Glomerular endothelial cell (primary cell): ENCODE measurements around the gene HAPSTR1. TPM values are rescaled to one million over a fixed set of nuclear protein-coding genes. Genes with fewer than 3 reads are reported as not detected.
A peak's percentile ranks its signal among the peaks of the same experiment; 100 is the strongest.
"Not testable (repeated sequence)": the region's sequence is repeated elsewhere in the genome, so short reads cannot be mapped to it uniquely, and the experiment has no call there.

ENCODE experiments used
- DNase-seq: peaks from one replicate; pipeline ENCODE4 v3.0.0-alpha.2; 2011; ENCODE audit warnings: low read depth, low spot score; ENCODE audit errors: extremely low read depth
- total RNA-seq: library from RNA; depleted of rRNA; stranded (reverse); fragments of >200 nt; gene quantifications from 2 replicates; pipeline ENCODE4 v1.2.3, GENCODE V29; 2015

HAPSTR1 gene
- 47.4 and 94.9 TPM in 2 replicates for total RNA-seq

- DNase-seq, result peak; percentile 96
Measured at GRCh38 chr16:9090960-9091866, at the start of gene HAPSTR1. Gene HAPSTR1 (plus strand): TSS chr16:9091644. CDS start chr16:9092045, 401 bp downstream.

DNA sequence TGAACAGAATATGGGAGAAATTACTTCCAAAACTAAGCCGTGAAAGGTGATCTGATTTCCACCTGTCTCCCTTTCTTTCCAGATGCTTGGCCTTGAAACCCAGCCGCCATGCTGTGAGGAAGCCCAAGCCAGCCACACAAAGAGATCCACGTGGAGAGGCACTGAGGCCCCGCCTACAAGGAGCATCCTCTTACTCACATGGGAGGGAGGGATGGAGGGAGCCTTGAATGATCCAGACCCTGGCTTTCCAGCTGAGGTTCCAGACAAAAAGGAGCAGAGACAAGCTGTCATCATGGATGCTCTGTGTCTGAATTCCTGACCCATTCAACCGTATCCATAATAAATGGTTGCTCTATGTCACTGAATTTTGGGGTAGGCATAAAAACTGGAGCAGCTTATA, 48.9 kb upstream of the HAPSTR1 start:
- DNase-seq, result no peak

- DNase-seq, result no peak
Measured at GRCh38 chr16:9042964-9043680, 48.3 kb upstream of the HAPSTR1 start.

GRCh38 chr16:9045562-9045961, 45.9 kb upstream of the HAPSTR1 start:
- not testable (repeated sequence) for DNase-seq

GRCh38 chr16:9046667-9047055, 44.8 kb upstream of the HAPSTR1 start:
- no peak for DNase-seq

DNA sequence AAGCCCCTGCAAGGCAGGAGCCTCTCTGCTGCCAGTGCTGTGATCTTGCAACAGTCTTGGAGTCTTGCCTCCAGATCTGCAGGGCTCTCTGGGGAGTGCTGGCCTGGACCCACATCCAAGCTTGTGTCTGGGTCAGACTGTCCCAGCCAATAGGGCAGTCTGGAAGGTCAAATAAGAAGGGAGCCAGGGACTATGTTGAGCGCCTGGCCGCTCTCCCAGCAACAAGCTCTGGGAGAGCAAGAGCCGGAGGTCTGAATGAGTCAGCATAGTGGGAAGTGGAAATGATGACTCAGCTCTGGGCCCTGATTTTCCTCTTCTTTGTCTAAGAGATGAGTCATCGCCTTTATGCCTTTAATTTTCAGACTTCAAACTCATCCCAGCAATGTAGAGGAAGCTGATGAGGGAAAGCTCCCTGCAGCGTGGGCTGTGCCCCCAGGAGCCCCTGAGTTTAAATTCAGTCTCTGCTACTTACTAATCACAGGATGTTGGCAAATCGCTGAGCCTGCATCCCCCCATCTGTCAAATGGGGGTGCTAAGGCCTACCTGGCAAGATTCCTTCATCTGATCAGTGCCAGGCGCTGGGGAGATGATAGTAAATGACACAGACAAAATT, 43.6 kb upstream of the HAPSTR1 start:
- peak; percentile 97 for DNase-seq

DNA sequence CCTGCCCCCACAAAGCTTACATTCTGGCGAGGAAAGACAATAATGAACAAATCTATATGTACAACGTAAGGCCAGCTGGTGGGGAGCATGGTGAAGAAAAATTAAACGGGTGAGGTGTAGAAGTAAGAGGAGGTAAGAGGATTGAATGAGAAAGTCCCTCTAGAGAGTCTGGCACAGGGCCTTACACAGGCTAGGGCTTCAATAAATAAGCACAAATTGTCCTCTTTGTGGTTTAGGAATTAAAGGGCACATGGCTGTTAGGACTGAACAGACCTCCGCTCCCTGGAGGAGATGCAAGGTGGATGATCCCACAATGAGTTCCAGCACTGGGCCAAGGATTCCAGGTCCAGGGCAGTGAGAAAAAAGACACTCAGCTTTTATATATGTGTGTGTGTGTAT, 43.1 kb upstream of the HAPSTR1 start:
- DNase-seq, result no peak

DNA sequence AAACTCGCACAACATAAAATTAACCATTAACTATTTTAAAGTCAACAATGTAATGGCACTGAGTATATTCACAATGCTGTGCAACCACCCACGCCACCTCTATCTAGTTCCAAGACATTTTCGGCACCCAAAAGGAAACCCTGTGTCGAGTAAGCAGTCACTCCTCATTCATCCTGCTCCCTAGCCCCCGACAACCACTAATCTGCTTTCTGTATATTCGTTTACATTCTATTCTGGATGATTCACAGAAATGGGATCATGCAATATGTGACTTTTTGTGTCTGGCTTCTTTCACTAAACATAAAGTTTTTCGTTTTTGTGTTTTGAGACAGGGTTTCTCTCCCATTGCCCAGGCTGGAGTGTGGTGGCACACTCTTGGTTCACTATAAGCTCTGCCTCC, 42.2 kb upstream of the HAPSTR1 start:
- no peak for DNase-seq

DNA sequence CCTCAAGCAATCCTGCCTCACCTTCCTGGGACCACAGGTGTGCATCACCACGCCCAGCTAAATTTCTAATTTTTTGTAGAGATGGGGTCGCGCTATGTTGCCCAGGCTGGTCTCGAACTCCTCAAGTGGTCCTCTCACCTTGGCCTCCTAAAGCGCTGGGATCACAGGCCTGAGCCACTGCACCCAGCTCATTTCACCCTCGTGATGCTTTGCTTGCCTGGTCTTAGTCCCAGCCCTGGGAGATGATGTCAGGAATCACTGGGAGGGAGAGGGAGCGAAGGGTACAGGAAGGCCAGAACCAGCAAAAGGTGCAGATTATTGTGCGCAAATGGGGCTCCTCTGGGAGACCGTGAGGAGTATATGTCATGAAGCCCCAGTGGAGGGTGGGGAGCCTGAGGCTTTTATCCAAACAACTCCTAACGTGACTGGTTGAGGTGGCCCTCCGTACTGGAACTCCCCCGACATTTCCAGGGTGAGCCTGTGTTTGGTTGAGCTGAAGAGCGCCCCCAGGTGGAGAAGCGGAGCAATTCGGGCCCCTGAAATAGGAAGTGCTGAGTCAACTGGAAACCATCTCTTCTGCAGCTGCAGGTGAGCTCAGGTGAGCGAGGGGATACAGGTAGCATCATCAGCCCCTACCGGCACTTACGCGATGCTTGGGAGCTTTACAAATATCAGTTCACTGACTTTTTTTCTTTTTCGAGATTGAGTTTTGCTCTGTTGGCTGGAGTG, 41.2 kb upstream of the HAPSTR1 start:
- DNase-seq, result no peak

DNA sequence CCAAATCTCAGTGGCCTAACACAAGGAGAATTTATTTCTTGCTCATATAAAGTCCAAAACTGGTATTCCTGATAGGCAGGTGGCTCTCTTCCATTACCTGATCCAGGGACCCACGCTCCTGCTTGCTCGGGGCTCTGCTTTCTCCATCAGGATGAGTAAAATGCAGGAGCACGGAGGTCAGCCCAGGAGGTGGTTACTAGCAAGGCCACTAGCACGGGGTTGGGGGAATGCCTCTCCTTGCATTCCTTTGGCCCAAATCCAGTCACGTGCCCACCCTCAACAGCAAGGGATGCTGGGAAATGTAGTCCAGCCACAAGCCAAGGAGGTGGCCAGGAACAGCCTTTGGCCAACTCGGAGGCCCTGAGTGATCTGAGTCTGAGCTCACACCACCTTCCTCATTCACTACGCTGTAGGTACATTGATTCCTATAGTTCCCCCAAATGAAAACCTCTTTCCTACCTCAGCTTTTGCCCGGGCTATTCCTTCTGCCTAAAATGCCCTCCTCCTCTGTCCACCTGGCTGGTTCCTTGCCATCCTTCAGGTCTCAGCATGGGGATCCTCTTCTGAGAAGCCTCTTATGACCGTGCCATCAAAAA, 38.3 kb upstream of the HAPSTR1 start:
- DNase-seq, result no peak

GRCh38 chr16:9054460-9054859, 37.0 kb upstream of the HAPSTR1 start:
- DNase-seq, result no peak

- no peak for DNase-seq
Measured at GRCh38 chr16:9055115-9055514, 36.3 kb upstream of the HAPSTR1 start.

DNA sequence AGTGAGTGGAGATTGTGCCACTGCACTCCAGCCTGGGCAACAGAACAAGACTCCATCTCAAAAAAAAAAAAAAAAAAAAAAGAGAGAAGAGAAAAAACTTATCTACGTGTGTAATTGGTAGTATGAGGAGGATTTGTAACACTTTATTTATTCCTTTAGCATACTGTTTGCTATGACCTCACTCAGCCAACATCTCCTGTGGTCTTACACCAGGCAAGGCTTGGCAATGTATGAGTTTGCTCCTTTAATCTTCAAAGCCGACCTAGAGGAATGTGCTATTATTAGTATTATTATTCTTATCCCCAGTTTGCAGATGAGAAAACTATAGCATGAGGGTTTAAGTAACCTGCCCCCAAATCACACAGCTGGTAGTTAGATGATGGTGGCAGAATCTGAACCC, 35.8 kb upstream of the HAPSTR1 start:
- no peak for DNase-seq

GRCh38 chr16:9056061-9056460, 35.4 kb upstream of the HAPSTR1 start:
- no peak for DNase-seq

GRCh38 chr16:9058211-9058610, 33.2 kb upstream of the HAPSTR1 start:
- DNase-seq, result no peak

GRCh38 chr16:9060225-9060624, 31.2 kb upstream of the HAPSTR1 start:
- no peak for DNase-seq

- no peak for DNase-seq
Measured at GRCh38 chr16:9061358-9061813, 30.1 kb upstream of the HAPSTR1 start.

DNA sequence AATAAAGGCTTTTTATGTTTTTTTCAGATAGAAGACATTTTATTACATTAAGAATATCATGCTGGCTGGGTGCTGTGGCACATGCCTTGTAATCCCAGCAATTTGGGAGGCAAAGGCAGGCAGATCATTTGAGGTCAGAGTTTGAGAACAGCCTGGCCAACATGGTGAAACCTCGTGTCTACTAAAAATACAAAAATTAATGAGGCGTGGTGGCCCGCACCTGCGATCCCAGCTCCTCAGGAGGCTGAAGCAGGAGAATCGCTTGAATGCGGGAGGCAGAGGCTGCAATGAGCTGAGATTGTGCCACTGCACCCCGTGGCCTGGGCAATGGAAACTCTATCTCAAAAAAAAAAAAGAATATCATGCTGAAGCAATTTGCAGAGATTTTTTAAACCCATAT, 29.1 kb upstream of the HAPSTR1 start:
- no peak for DNase-seq

DNA sequence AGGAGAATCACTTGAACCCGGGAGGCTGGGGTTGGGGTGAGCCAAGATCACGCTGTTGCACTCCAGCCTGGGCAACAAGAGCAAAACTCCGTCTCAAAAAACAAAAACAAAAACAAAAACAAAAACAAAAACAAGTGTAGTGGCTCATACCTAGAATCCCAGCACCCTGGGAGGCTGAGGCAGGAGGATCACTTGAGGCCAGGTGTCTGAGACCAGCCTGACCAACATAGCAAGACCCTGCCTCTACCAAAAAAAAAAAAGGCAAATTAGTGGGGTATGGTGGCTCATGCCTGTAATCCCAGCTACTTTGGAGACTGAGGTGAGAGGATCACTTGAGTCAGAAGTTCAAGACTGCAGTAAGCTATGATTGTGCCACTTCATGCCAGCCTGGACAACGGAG, 26.4 kb upstream of the HAPSTR1 start:
- no peak for DNase-seq

DNA sequence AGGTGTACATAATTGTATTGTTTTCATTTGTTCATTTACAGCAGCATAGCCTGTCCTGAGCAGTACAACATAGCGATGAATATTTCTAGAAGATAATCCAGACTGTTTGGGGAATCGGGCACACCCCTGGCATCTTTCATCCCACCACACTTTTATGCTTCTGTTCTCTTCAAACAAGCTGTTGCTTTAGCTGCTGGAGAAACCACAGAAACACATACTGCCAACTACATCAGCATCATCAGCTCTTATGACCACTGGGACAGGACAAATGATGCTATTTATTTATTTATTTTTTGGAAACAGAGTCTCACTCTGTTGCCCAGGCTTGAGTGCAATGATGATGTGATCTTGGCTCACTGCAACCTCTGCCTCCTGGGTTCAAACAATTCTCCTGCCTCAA, 22.6 kb upstream of the HAPSTR1 start:
- no peak for DNase-seq
